Amygdala (tissue), 56 donors: Measurements from ENCODE around the gene ATP10B.
"Not testable (repeated sequence)": the region's sequence is repeated elsewhere in the genome, so short reads cannot be mapped to it uniquely, and the experiment has no call there.

Experiments
- DNase-seq, 56 donors: peaks; one replicate each; lab custom pipeline; 2025; lab: John Stamatoyannopoulos, UW

Gene ATP10B

DNA sequence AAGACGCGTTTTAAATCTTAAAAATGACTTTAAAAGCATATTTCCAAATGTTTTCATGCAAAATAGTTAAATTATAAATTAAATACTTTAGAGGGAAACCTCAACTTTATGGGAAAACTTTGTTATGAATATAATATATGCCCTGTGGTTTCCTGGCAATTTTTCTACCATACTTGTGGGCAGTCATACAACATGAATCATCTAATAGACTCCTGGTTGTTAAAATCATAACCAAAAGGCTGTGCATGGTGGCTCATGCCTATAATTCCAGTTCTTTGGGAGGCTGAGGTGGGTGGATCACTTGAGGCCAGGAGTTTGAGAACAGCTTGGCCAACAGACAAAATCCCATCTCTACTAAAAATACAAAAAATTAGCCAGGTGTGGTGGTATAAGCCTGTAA lies 18.2 kb downstream of the ATP10B start:
- no peak for DNase-seq

DNA sequence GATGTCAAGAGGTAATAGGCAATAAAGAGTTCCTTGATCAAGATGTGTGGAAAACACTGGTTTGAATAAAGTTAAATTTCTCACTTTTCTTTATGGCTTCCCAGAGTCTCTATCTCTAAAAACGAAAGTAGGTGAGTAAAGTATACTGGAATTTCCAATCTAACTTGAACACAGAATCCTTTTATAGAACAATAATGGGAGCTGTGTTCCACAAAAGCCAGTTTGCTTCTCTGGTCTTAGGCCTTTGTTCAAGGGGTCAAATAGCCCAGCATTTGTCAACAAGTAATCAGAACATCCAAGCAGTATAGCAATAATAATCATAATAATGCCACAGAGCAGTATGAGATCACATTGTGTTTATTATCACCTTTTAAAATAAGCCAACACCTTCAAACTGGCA lies 20.2 kb downstream of the ATP10B start:
- DNase-seq: no peak

DNA sequence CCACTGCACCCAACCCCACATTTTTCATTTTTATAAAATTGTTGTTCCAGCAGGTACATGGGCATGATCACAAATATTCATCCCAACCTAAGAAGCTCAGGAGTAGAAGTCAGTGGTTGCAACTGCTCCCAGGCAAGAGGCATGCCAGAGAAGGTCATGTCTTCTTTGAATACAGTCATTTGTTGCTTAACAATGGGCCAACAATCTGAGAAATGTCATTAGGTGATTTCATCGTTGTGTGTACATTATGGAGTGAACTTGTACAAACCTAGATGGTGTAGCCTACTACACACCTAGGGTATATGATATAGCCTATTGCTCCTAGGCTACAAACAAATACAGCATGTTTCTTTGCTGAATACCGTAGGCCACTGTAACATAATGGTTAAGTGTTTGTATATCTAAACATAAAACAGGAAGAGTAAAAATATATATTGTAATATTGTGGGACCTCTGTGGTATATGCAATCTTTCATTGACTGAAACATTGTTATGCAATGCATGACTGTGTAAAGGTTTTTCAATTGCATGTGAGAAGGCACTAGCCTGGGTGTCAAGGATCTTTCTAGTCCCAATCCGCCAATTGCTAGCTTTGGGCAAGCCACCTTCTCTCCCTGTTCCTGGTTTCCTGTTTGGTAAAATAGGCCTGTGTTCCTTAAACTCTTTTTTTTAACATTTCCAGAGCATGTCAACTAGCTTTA lies 27.6 kb downstream of the ATP10B start:
- DNase-seq: no peak

DNA sequence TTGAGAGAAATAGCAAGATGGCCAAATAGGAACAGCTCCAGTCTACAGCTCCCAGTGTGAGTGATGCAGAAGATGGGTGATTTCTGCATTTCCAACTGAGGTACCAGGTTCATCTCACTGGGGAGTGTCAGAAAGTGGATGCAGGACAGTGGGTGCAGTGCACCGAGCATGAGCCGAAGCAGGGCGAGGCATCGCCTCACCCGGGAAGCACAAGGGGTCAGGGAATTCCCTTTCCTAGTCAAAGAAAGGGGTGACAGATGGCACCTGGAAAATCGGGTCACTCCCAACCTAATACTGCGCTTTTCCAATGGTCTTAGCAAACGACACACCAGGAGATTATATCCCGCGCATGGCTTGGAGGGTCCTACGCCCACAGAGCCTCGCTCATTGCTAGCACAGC lies 39.0 kb downstream of the ATP10B start:
- DNase-seq: not testable (repeated sequence)

DNA sequence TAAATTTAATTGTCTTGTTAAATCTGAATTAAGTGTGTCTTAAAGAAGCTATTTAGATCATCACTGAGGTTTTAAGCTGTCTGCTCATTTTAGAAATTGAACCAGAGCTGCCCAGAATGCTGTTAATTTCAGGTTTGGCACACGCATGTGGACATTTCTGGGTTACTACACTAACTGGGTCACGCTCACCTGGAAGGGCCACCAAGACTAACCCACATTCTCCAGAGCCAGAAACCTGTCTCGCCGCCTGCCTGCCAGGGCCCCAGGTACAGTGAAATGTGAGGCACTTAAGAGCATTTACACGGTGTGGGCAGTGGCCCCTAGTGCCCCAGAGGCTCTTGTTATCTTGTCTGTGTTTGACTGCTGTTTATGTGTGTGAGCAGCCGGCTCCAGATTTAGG lies 46.6 kb downstream of the ATP10B start:
- no peak for DNase-seq

DNA sequence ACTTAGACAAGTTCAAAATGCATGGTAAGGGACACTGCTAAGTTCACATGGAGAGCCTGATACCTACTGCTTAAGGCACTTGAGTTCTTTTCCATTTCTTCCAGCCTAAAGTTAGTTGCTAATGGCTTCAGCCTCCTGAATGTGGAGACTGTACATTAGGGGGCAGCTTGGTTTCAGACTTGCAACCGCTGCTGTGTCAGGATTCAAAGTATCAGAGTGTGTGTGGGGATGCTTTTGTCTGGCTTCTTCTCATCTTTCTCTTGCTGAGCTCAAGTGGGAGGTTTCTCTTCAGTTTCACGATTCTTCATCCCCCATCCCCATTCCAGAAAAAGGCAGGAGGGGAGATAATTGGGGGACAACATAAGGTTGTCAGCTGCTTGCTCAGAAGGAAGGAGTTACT lies 49.4 kb downstream of the ATP10B start:
- DNase-seq: peak in 17 of 56 donors; percentile 3 to 49 (median 28)

DNA sequence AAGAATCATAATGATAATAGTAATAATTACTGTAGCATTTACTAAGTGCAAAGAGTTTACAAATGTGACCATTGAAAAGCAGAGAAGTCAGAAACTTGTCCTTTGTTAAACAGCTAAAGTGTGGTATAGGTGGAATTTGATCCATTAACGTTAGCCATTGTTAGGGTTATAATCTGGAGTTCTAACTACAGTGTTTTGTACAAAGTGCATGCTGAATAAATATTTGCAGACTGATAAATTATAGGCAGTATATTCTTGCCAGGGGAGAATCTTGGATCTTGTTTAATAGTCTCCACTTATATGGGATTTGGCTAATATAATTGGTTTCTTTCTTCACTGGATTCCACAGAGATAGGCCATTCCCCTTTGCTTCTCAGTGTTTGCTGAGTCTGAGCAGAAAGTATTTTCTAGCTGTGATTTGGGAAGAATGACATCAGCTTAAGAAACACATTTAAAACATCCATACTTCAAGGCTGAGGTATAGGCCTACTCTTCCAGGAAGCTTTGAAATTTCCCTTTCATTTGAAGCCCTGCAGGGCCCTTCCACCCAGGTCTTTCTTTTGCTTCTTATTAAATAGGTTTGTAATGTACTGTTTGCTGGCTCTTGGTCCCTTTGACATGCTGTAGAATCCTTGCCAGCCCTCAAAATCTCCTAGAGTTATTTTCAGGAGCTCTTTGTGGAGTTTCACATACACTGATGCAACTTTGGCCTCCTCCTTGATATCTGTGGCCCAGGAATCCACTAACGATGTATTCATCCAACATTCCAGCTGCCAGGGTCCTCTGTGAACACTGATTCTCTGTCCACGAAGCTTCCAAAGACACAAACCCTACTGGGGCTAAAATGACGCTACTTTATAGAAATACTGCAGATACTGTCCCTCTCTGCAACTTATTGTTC lies 51.4 kb downstream of the ATP10B start:
- no peak for DNase-seq

DNA sequence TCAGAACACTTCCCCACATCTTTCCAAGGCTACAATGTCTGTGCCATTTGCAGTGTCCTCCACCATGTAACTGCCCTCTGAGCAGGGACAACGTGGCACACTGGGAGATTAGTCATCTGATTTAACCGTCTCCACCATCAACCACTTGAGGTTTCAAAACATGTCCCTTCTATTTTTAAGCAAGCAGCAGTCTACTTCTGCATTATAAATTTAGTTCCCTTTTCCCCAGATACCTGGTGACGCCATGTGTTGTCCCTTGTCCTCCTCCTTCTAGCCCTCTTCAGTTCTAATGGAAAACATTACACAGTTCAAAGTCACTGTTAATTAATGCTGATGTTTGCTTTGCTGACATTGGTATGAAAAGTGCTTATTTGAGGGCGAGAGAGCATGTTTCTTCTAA lies 52.8 kb downstream of the ATP10B start:
- DNase-seq: no peak

DNA sequence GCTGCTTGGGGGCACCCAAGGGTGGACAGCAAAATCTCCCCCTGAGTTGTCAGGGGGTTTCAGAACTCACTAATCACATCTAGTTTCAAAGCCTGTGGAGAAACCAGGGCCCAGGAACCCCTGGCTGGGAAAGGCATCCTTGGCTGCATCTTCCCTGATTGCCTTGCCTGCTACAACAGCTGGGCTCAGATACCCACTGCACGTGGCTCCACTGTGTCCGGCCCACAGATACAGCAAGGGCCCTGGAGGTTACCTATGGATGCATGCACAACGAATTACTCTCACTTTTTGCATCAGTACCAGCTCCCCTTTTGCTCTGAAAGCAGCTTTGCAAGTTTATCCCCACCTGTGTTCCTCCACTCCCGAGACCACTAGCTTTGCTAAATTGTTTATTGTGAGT lies 55.0 kb downstream of the ATP10B start:
- peak in 1 of 56 donors; percentile 1 for DNase-seq

DNA sequence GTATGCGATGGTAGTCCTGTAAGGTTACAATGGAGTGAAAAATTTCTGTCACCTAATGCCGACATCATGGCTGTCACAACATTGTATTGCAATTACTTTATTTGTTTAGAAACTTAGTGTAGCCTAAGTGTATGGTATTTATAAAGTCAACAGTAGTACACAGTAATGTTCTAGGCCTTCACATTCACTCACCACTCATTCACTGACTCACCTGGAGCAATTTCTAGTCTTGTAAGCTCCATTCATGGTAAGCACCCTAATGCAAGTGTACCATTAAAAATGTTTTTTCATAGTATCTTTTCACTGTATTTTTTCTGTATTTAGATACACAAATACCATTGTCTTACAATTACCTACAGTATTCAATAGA lies 58.5 kb downstream of the ATP10B start:
- DNase-seq: no peak

DNA sequence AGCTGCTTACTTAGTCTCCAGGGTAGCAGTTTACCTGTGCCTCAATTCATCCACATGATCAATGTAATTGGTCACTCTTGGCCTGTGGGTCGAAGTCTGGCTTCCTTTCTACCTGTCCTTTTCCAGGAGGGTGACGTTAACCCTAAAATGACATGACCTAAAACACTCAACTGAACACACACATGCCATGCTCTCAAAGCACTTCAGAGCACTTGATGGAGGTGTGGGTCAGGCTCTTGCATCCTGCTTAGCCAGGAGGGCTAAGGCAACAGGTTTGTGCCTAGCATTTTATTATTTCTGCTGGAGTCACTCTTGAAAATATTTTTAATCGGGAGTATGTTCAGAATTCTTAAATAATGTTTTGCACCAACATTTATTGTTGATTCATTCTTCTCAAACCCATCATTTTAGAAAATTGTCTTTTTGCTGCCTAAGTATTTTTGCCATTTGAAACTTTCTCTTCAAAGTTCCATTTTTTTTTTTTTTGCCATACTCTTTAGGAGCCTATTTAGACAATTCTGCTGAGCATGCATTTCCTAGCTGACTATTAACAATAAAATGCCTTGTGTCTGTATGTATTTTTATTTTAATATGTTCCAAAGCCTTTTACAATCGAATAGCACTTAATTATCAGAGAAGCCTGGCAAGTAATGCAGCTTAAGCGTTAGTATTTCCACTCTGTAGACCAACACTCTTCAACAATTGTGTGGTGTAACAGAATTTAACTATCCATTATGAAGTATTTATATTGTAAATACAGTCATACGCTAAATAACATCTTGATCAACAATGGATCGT lies 59.1 kb downstream of the ATP10B start:
- DNase-seq: no peak

DNA sequence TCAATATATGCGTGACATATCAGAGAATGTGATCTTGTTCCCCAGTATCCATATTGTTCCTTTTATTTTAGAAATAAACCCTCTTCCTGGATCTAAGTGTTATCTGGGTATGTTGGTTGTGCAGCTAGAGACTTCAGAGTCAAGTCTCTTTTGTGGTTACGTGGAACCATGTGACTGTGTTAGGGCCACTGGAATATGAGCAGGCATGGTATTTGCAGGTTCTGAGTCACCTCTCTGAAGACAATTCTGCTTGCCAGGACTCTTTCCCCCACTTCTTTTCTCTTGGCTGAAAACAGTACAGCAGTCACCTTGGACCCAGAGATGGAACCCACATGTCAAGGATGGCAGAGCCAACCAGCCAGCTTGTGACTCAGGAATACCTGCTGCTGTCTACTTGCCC lies 59.7 kb downstream of the ATP10B start:
- no peak for DNase-seq

DNA sequence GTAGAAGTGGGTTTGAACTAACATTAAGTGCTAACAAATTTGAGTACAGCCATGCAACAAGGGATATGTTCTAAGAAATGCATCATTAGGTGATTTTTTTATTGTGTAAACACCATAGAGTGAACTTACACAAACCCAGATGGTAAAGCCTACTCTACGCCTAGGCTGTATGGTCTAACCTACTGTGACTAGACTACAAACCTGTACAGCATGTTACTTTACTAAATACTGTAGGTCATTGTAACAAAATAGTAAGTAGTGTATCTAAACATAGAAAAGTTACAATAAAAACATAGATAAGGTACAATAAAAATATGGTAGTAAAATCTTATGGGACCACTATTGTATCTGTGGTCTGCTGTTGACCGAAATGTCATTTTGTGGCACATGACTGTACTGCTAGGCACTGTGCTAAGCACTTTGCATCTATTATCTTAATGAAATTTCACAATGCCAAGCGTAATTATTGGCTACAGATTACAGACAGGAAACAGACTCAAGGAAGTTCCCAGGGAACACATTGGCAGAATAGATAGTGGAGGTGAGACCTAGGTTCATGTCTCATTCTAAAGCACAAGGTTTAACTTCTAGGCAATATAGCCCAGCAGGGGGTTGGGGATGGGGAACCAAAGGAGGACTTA lies 62.7 kb downstream of the ATP10B start:
- DNase-seq: no peak

DNA sequence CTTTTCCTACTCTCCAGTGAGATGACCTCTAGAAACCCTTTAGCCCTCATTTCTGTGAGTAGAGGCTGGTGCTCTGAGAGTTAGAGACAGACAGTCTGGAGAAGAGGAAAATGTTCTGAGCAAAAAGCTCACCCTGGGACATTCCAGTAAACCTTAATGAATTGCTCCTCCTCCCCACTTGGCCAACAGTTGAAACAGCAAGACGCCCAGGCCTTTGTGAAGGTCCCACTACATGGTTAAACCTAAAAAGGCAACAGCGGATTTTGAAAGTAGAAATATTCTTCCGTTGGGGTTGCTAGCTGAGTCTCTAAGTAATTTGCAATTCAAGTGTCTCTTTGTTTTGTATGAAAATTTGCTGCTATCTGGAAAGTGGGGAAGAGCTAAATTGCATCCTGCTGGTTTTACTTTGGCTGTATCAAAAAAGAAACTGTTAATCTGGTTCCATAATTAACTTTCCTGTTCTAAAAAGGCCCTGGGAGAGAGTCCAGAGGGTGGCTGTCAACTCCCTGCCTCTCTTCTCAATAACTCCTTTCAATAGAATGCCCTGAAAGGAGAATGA lies 63.8 kb downstream of the ATP10B start:
- peak in 4 of 56 donors; percentile 8 to 12 (median 10) for DNase-seq

DNA sequence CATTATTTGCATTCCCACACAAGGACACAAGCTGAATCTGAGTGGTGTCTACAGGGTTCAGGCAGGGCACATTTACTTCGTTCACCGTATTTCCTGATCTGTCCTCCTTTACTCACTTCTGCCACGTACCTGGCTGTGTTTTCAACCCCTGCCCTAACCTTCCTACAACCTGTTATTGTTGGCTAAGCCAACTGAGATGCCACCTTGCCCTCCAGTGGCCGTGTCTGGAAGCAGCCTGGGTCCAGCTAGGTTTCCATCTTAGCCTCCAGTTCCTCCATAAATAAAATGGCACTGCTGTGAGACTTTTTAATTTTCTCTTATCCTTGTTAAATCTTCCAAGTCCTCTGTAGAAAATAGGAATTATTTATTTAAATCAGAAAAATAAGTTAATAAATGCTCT lies 64.8 kb downstream of the ATP10B start:
- DNase-seq: peak in 2 of 56 donors; percentile 9 to 10

DNA sequence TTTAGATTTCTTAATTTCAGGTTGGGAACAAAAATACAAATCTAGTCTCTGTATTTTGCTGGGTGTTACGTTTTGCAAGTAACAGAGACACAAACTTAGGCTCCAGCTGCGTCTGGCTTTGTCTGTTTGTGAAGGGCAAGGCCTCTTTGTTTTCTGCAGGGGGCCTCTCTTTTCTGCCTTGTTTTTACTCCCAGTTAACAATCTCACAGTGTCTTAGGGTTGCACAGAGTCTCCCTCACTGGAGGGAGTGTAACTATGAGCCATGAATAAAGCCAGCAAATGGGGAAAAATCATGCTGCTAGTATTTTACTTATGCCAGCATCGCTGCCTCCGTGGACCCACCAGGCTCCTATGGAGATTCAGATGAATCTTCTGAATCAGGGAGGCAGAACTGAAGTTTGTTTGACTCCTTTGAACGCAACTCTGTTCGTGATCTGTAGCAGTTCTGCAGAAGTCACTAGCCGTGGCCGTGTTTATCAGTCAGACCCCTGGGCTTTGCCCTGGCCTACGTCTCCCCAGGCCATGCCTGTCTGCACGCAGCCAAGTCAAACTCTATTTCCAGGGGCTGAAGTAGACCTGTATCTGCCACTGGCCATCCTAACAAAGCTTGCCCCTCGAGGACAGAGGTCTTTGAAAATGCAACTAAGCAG lies 77.2 kb downstream of the ATP10B start:
- DNase-seq: peak in 26 of 56 donors; percentile 5 to 66 (median 38)

DNA sequence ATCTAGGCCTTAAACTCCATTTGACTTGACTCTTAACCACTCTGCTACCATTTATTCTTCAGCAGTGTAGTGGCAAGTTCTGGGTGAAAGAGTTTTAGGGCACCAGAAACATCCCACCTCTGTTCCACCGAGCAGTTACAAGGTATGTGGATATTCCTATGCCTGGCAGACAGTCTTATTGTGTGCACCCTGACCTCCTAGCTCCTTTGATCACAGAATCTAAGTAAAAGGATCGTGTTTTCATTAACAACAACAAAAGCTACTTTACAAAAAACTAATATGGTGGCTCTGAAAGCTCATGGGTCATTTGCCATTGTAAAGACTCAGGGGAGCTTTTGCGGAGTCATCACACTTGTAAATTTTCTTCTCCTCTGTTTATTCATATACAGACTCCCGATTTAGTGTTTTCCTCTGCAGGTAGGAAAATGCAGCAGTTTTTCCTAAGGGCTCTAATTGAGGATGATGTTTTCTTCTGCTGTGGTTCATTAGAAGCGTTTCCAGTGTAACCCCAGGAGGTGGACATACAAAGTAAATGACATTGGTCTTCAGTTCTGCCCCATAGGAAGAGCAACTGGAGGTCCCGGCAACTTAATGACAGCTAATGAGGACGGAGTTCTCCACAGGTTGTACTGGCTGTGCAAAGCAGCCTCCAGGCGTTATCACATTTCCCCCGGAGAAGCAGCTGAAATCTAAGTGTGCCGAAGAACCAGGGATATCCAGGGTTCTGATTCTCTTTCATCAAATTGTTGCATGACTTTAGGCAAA lies 78.2 kb downstream of the ATP10B start:
- DNase-seq: no peak

DNA sequence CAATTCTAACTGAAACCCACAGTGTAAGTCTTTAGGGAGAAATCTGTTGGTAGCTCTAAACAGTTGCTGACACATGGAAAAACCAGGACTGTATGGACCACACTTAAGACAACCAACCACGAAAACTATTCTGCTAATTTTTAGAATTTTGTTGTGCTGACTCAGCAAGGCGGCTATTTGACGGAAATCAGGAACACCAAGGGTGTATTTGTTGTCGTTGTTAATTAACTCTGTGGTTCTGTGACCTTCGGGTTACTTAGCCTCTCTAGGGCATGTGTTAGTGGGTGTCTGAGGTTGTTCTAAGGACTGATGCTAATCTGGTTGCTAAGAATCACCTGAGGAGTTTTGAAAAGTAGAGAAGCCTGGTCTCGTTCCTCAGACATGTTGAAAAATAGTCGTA lies 79.2 kb downstream of the ATP10B start:
- no peak for DNase-seq

DNA sequence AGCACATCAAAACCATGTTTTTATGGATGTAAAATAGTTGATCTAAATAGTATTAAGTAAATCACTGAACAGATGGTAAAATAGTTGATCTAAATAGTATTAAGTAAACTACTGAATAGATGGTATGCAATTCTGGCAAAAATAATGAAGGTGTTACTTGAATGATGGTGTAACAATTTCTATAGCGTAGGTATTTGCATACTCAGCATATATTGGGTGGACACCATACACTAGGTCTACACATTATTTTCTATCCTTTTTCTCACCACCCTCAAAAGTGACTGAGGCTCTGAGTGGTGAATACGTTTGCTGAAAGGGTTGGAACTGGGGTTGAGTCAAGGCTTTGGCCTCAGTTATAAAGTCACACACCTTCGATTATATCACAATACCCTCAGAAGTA lies 81.3 kb downstream of the ATP10B start:
- DNase-seq: no peak
